Esophagus muscularis mucosa (tissue), 4 donors: Measurements from ENCODE around the gene MAP7D1. TPM values are rescaled to one million over a fixed set of nuclear protein-coding genes. Genes with fewer than 3 reads are reported as not detected.

Experiments
- DNase-seq: peaks from one replicate; pipeline ENCODE4 v3.0.0-alpha.2; 2017; ENCODE audit errors: extremely low spot score
- H3K27ac ChIP-seq, 4 donors: fragments of 200-600 bp; sonication (generic); replicated peaks in 1 of 4; 1 replicate in 3 of 4; 2 replicates in 1 of 4; pipeline ENCODE4 v1.5.1; 2016 to 2019; ENCODE audit warnings: mild to moderate bottlenecking in 1 of 4
- H3K27me3 ChIP-seq, 4 donors: fragments of 200-600 bp; sonication (generic); one replicate each; pipeline versions ENCODE4 v1.5.1 to v1.6.0; 2016 to 2019
- H3K36me3 ChIP-seq, 4 donors: fragments of 200-600 bp; sonication (generic); one replicate each; pipeline ENCODE4 v1.5.1; 2016 to 2019
- H3K4me1 ChIP-seq, 4 donors: fragments of 200-600 bp; sonication (generic); one replicate each; pipeline ENCODE4 v1.5.1; 2016 to 2019
- H3K4me3 ChIP-seq, 4 donors: fragments of 200-600 bp; sonication (generic); 1 replicate in 2 of 4; 2 replicates in 2 of 4; pipeline ENCODE4 v1.5.1; 2016 to 2019; ENCODE audit warnings: mild to moderate bottlenecking in 4 of 4, moderate library complexity in 1 of 4
- H3K9me3 ChIP-seq, 4 donors: fragments of 200-600 bp; sonication (generic); 1 replicate in 3 of 4; 2 replicates in 1 of 4; pipeline ENCODE4 v1.5.1; 2016 to 2019
- CTCF ChIP-seq, 3 experiments: fragments of 200-600 bp in 2 of 3; fragments of 450-650 bp in 1 of 3; sonication (generic) in 2 of 3; IDR thresholded peaks; one replicate each; pipeline ENCODE4 v1.5.1; 2017 to 2019; ENCODE audit warnings: antibody characterized with exemption in 3 of 3, mild to moderate bottlenecking in 2 of 3, moderate library complexity in 1 of 3
- EP300 ChIP-seq: sonication (generic); formaldehyde crosslinking; IDR thresholded peaks from one replicate; pipeline ENCODE4 v1.6.1; 2017; ENCODE audit warnings: antibody characterized with exemption
- POLR2A ChIP-seq: fragments of 450-650 bp; IDR thresholded peaks from one replicate; pipeline ENCODE4 v1.6.1; 2017; ENCODE audit warnings: antibody characterized with exemption, moderate library complexity, mild to moderate bottlenecking, low read depth
- POLR2AphosphoS5 ChIP-seq, 2 donors: sonication (generic); formaldehyde crosslinking; IDR thresholded peaks; one replicate each; pipeline ENCODE4 v1.6.1; 2017; ENCODE audit warnings: antibody characterized with exemption in 2 of 2
- WGBS: methylation state at CpG from one replicate; pipeline ENCODE4 v1.1.5; 2018; 5-methylcytosine and 5-hydroxymethylcytosine counted together
- intact Hi-C: fragments of 100-400 bp; cut with DNase I; formaldehyde crosslinking; loops from one replicate; pipeline ENCODE4 v1.15.1; 2023
- total RNA-seq, 4 donors: library from RNA; depleted of rRNA; stranded (reverse); fragments of >200 nt; gene quantifications; one replicate each; pipeline versions ENCODE4 v1.1.0 to v1.2.1, GENCODE V29; 2016

The MAP7D1 gene
- total RNA-seq, 4 donors from 2014 or later: 162 to 263 (median 225) TPM

- Histone ChIP-seq H3K36me3 (no peaks in the 10 kb centered on the region), H3K27me3 (no peaks in the 10 kb centered on the region), H3K27ac (peak overlapping the region; percentile 74 to 83 (median 78)), H3K4me1 (peaks cover 4 to 57% (median 51%) of the 10 kb centered on the region in 4 donors), H3K9me3 (no peaks in the 10 kb centered on the region), H3K4me3 (no peak overlapping the region)
- no peak for DNase-seq
- TF ChIP-seq POLR2AphosphoS5 (IDR thresholded peaks at IDR 0.05): no peak
- 49% methylated on average over 5 of the region's 5 CpGs for WGBS
- intact Hi-C loops: no loop called here
These were observed 40.0 kb upstream of the MAP7D1 start for GRCh38 chr1:36115931-36116330.

GRCh38 chr1:36116901-36117300, 39.1 kb upstream of the MAP7D1 start:
- Histone ChIP-seq H3K4me3 (no peak overlapping the region), H3K36me3 (no peaks in the 10 kb centered on the region), H3K27me3 (no peaks in the 10 kb centered on the region), H3K9me3 (no peaks in the 10 kb centered on the region), H3K4me1 (peaks cover 4 to 57% (median 51%) of the 10 kb centered on the region in 4 donors), H3K27ac (peak overlapping the region in 3 of 4 donors; percentile 74 to 83 (median 76))
- DNase-seq: no peak
- WGBS: 94% methylated on average over 2 of the region's 5 CpGs
- intact Hi-C loops: no loop called here
- TF ChIP-seq CTCF (IDR thresholded peaks at IDR 0.05): no peak
- no peak for TF ChIP-seq EP300
- TF ChIP-seq POLR2AphosphoS5 (IDR thresholded peaks at IDR 0.05): no peak
- no peak for TF ChIP-seq POLR2A

GRCh38 chr1:36118447-36119204, 37.3 kb upstream of the MAP7D1 start:
- intact Hi-C loops: no loop called here
- 55% methylated on average over 6 of the region's 10 CpGs for WGBS
- H3K4me1 ChIP-seq: peaks cover 4 to 63% (median 54%) of the 10 kb centered on the region in 4 donors

GRCh38 chr1:36119456-36119855, 36.5 kb upstream of the MAP7D1 start:
- peaks cover 4 to 71% (median 62%) of the 10 kb centered on the region in 4 donors for H3K4me1 ChIP-seq
- no peaks in the 10 kb centered on the region for H3K27me3 ChIP-seq
- H3K9me3 ChIP-seq: no peaks in the 10 kb centered on the region
- intact Hi-C loops: no loop called here
- no peak for DNase-seq
- no peak for TF ChIP-seq CTCF (IDR thresholded peaks at IDR 0.05)
- TF ChIP-seq POLR2AphosphoS5 (IDR thresholded peaks at IDR 0.05): no peak
- no peak for TF ChIP-seq POLR2A
- no peak for TF ChIP-seq EP300
- H3K4me3 ChIP-seq: no peak overlapping the region
- 51% methylated on average over 9 of the region's 9 CpGs for WGBS
- H3K36me3 ChIP-seq: no peaks in the 10 kb centered on the region
- peak overlapping the region; percentile 38 to 76 (median 56) for H3K27ac ChIP-seq

More at GRCh38 chr1:36118447-36119204, 37.3 kb upstream of the MAP7D1 start:
- TF ChIP-seq EP300: no peak
- no peak for TF ChIP-seq POLR2AphosphoS5 (IDR thresholded peaks at IDR 0.05)
- TF ChIP-seq POLR2A: no peak
- no peak for TF ChIP-seq CTCF (IDR thresholded peaks at IDR 0.05)
- no peak overlapping the region for H3K4me3 ChIP-seq
- no peaks in the 10 kb centered on the region for H3K36me3 ChIP-seq
- DNase-seq: no peak
- H3K27me3 ChIP-seq: no peaks in the 10 kb centered on the region
- no peaks in the 10 kb centered on the region for H3K9me3 ChIP-seq
- peak overlapping the region; percentile 38 to 76 (median 56) for H3K27ac ChIP-seq

GRCh38 chr1:36122062-36123030, 33.6 kb upstream of the MAP7D1 start:
- WGBS: 76% methylated on average over 11 of the region's 12 CpGs
- no peaks in the 10 kb centered on the region for H3K9me3 ChIP-seq
- H3K36me3 ChIP-seq: no peaks in the 10 kb centered on the region
- H3K27ac ChIP-seq: peak overlapping the region in 2 of 4 donors; percentile 22 to 79
- DNase-seq: no peak
- peaks cover 0 to 3% (median 0%) of the 10 kb centered on the region in 4 donors for H3K27me3 ChIP-seq
- H3K4me1 ChIP-seq: peaks cover 8 to 63% (median 52%) of the 10 kb centered on the region in 4 donors
- intact Hi-C loops: no loop called here
- no peak overlapping the region for H3K4me3 ChIP-seq
- TF ChIP-seq CTCF (IDR thresholded peaks at IDR 0.05): no peak
